ENCODE results near the gene ERCC6. TPM values are rescaled to one million over a fixed set of nuclear protein-coding genes. Genes with fewer than 3 reads are reported as not detected.

ERCC6 gene
- total RNA-seq, 1 experiment from 2014 or later: 49.7 TPM

- ChIA-PET POLR2A (ENCODE audit: unreplicated experiment) (no interaction called here), CTCF (interaction anchor here (1.3 kb wide), 1 partner anchor 101 kb away, joined by 5 read pairs; no protein-coding TSS in a partner anchor)
- H3K9me3 ChIP-seq (ENCODE audit: insufficient read depth, low read depth): 0 out of 2 replicates have a peak, but pooled peaks cover 3% of the 10 kb centered on the region
- no peak overlapping the region for H2AFZ ChIP-seq
- intact Hi-C loops (cut with micrococcal nuclease; ENCODE audit: unreplicated experiment): no loop called here
- no peaks in the 10 kb centered on the region for H3K27me3 ChIP-seq (ENCODE audit: insufficient read depth, low read depth)
- H3K79me2 ChIP-seq (ENCODE audit: low read depth): 0 out of 2 replicates have a peak, but pooled peaks cover 5% of the 10 kb centered on the region
- TF ChIP-seq EZH2 (IDR thresholded peaks at IDR 0.05; ENCODE audit: low read depth) (no peak), CTCF (conservative IDR thresholded peaks at IDR 0.05) (no peak)
- no peak overlapping the region for H3K27ac ChIP-seq
- no TSS peak for BruUV-seq (replicated peaks)
- H3K9me2 ChIP-seq (ENCODE audit: insufficient read depth): no peaks in the 10 kb centered on the region
- DNase-seq: no peak
- H3K4me3 ChIP-seq: no peak overlapping the region
- no peaks in the 10 kb centered on the region for H3K4me1 ChIP-seq (replicated peaks; ENCODE audit: insufficient read depth)
- no peak overlapping the region for H3K4me2 ChIP-seq
- H3F3A ChIP-seq (ENCODE audit: insufficient read depth, low read depth): no peaks in the 10 kb centered on the region
- peaks cover 19% of the 10 kb centered on the region for H3K36me3 ChIP-seq (ENCODE audit: low read depth)
- H4K20me1 ChIP-seq (ENCODE audit: insufficient read depth): peaks cover 8% of the 10 kb centered on the region; the same call in 1 of the 2 replicates
These were observed 30.3 kb downstream of the ERCC6 start for GRCh38 chr10:49508654-49509053.

GRCh38 chr10:49508249-49508648 lies 30.7 kb downstream of the ERCC6 start:
- H3K36me3 ChIP-seq (ENCODE audit: low read depth): peaks cover 19% of the 10 kb centered on the region
- TF ChIP-seq CTCF (conservative IDR thresholded peaks at IDR 0.05) (no peak), EZH2 (IDR thresholded peaks at IDR 0.05; ENCODE audit: low read depth) (no peak)
- H3K4me1 ChIP-seq (replicated peaks; ENCODE audit: insufficient read depth): no peaks in the 10 kb centered on the region
- POLR2A ChIA-PET (ENCODE audit: unreplicated experiment): no interaction called here
- no peak overlapping the region for H3K4me3 ChIP-seq
- intact Hi-C loops (cut with micrococcal nuclease; ENCODE audit: unreplicated experiment): no loop called here
- H3F3A ChIP-seq (ENCODE audit: insufficient read depth, low read depth): no peaks in the 10 kb centered on the region
- CTCF ChIA-PET: interaction anchor here (1.3 kb wide), 1 partner anchor 101 kb away, joined by 5 read pairs; no protein-coding TSS in a partner anchor
- H3K27ac ChIP-seq: no peak overlapping the region
- no peak overlapping the region for H3K4me2 ChIP-seq
- peaks cover 4% of the 10 kb centered on the region; the same call in 1 of the 2 replicates for H4K20me1 ChIP-seq (ENCODE audit: insufficient read depth)
- no peak overlapping the region for H2AFZ ChIP-seq
- no TSS peak for BruUV-seq (replicated peaks)
- H3K79me2 ChIP-seq (ENCODE audit: low read depth): 0 out of 2 replicates have a peak, but pooled peaks cover 5% of the 10 kb centered on the region
- H3K27me3 ChIP-seq (ENCODE audit: insufficient read depth, low read depth): no peaks in the 10 kb centered on the region
- 0 out of 2 replicates have a peak, but pooled peaks cover 3% of the 10 kb centered on the region for H3K9me3 ChIP-seq (ENCODE audit: insufficient read depth, low read depth)
- no peak for DNase-seq
- no peaks in the 10 kb centered on the region for H3K9me2 ChIP-seq (ENCODE audit: insufficient read depth)

- no peak for DNase-seq
- no peaks in the 10 kb centered on the region; the same call in 1 of the 2 replicates for H4K20me1 ChIP-seq (ENCODE audit: insufficient read depth)
- 0 out of 2 replicates have a peak, but pooled peaks cover under 1% of the 10 kb centered on the region for H3F3A ChIP-seq (ENCODE audit: insufficient read depth, low read depth)
- H3K27me3 ChIP-seq (ENCODE audit: insufficient read depth, low read depth): no peaks in the 10 kb centered on the region
- H3K4me1 ChIP-seq (replicated peaks; ENCODE audit: insufficient read depth): no peaks in the 10 kb centered on the region
- peaks cover 26% of the 10 kb centered on the region for H3K36me3 ChIP-seq (ENCODE audit: low read depth)
- ChIA-PET POLR2A (ENCODE audit: unreplicated experiment) (no interaction called here), CTCF (no interaction called here)
- no peak overlapping the region for H3K27ac ChIP-seq
- BruUV-seq (replicated peaks): no TSS peak
- H3K9me2 ChIP-seq (ENCODE audit: insufficient read depth): no peaks in the 10 kb centered on the region
- no peak overlapping the region for H3K4me3 ChIP-seq
- no peak overlapping the region for H2AFZ ChIP-seq
- no peak overlapping the region for H3K4me2 ChIP-seq
- H3K9me3 ChIP-seq (ENCODE audit: insufficient read depth, low read depth): 0 out of 2 replicates have a peak, but pooled peaks cover 3% of the 10 kb centered on the region
- intact Hi-C loops (cut with micrococcal nuclease; ENCODE audit: unreplicated experiment): no loop called here
- H3K79me2 ChIP-seq (ENCODE audit: low read depth): 0 out of 2 replicates have a peak, but pooled peaks cover 3% of the 10 kb centered on the region
- no peak for TF ChIP-seq CTCF (conservative IDR thresholded peaks at IDR 0.05)
- no peak for TF ChIP-seq EZH2 (IDR thresholded peaks at IDR 0.05; ENCODE audit: low read depth)
These were observed 33.3 kb downstream of the ERCC6 start for GRCh38 chr10:49505589-49505988.

Measured in PC-9 (cell line).